Thoracic aorta (tissue), 2 donors: ENCODE measurements around the gene ACSF2. TPM values are rescaled to one million over a fixed set of nuclear protein-coding genes. Genes with fewer than 3 reads are reported as not detected.
A peak's percentile ranks its signal among the peaks of the same experiment; 100 is the strongest.

Source experiments
- ATAC-seq: fragments of 150-250 bp; one replicate; pipeline ENCODE4 v1.8.0; 2017; ENCODE audit warnings: low read depth; ENCODE audit not compliant: insufficient number of reproducible peaks, low FRiP score
- DNase-seq: peaks from one replicate; pipeline ENCODE4 v3.0.0-alpha.2; 2020; ENCODE audit warnings: low spot score
- H3K27ac ChIP-seq, 2 donors: fragments of 200-600 bp; sonication (generic); 1 replicate in 1 of 2; 2 replicates in 1 of 2; pipeline ENCODE4 v1.5.1; 2016; ENCODE audit warnings: mild to moderate bottlenecking in 2 of 2, moderate library complexity in 2 of 2
- H3K27me3 ChIP-seq: fragments of 200-600 bp; sonication (generic); replicated peaks from 2 replicates; pipeline ENCODE4 v1.6.0; 2016; ENCODE audit warnings: mild to moderate bottlenecking; ENCODE audit not compliant: insufficient read depth
- H3K36me3 ChIP-seq: fragments of 200-600 bp; sonication (generic); one replicate; pipeline ENCODE4 v1.5.1; 2016
- H3K4me1 ChIP-seq, 2 donors: fragments of 200-600 bp; sonication (generic); 1 replicate in 1 of 2; 2 replicates in 1 of 2; pipeline versions ENCODE4 v1.5.1 to v1.6.0; 2016; ENCODE audit warnings: low read depth in 2 of 2, mild to moderate bottlenecking in 1 of 2; ENCODE audit not compliant: control insufficient read depth in 1 of 2
- H3K4me3 ChIP-seq: fragments of 200-600 bp; sonication (generic); 2 replicates; pipeline ENCODE4 v1.5.1; 2016; ENCODE audit warnings: mild to moderate bottlenecking
- H3K9me3 ChIP-seq: fragments of 200-600 bp; sonication (generic); 2 replicates; pipeline ENCODE4 v1.5.1; 2016
- CTCF ChIP-seq: fragments of 200-600 bp; sonication (generic); IDR thresholded peaks from one replicate; pipeline ENCODE4 v1.5.1; 2019; ENCODE audit warnings: antibody characterized with exemption
- total RNA-seq, 2 donors: library from RNA; depleted of rRNA; stranded (reverse); fragments of >200 nt; gene quantifications; one replicate each; pipeline versions ENCODE4 v1.1.0 to v1.2.3, GENCODE V29; 2016

Gene ACSF2
- total RNA-seq, 2 donors from 2014 or later, result 11.1 to 41.6 TPM

- H3K9me3 ChIP-seq, result no peaks in the 10 kb centered on the region
- peak; percentile 26 for TF ChIP-seq CTCF
- ATAC-seq (peak; percentile 53), DNase-seq (peak; percentile 43)
- H3K36me3 ChIP-seq, result no peaks in the 10 kb centered on the region
- H3K27ac ChIP-seq, result peak within 1 kb of the TSS; percentile 53 to 61
- H3K4me1 ChIP-seq, result peaks cover 6 to 14% of the 10 kb centered on the region in 2 donors
- no peaks in the 10 kb centered on the region for H3K27me3 ChIP-seq
- H3K4me3 ChIP-seq, result peak within 1 kb of the TSS; percentile 76
These were observed 82.0 kb downstream of the ACSF2 start, which contains the start of gene MYCBPAP for GRCh38 chr17:50507871-50508572. TSS of gene MYCBPAP (plus strand) at chr17:50508439. CDS start at chr17:50508675, 236 bp downstream.

- Histone ChIP-seq H3K4me1 (peaks cover 6 to 14% of the 10 kb centered on the region in 2 donors), H3K4me3 (peak overlapping the region; percentile 76), H3K27ac (peak overlapping the region; percentile 53 to 61), H3K27me3 (no peaks in the 10 kb centered on the region), H3K36me3 (no peaks in the 10 kb centered on the region), H3K9me3 (no peaks in the 10 kb centered on the region)
- DNase-seq (no peak), ATAC-seq (peak; percentile 15)
- TF ChIP-seq CTCF, result no peak
These were observed 82.8 kb downstream of the ACSF2 start for GRCh38 chr17:50508573-50509460.

- ATAC-seq (no peak), DNase-seq (no peak)
- H3K4me1 ChIP-seq, result peaks cover 6 to 14% of the 10 kb centered on the region in 2 donors
- H3K4me3 ChIP-seq, result no peak overlapping the region
- no peaks in the 10 kb centered on the region for H3K36me3 ChIP-seq
- no peak overlapping the region for H3K27ac ChIP-seq
- TF ChIP-seq CTCF, result no peak
- H3K9me3 ChIP-seq, result no peaks in the 10 kb centered on the region
- no peaks in the 10 kb centered on the region for H3K27me3 ChIP-seq
These were observed 85.0 kb downstream of the ACSF2 start for GRCh38 chr17:50511058-50511457.

GRCh38 chr17:50513495-50513894 is 87.5 kb downstream of the ACSF2 start:
- DNase-seq (no peak), ATAC-seq (no peak)
- H3K4me1 ChIP-seq, result peaks cover 6 to 8% of the 10 kb centered on the region in 2 donors
- no peaks in the 10 kb centered on the region for H3K27me3 ChIP-seq
- H3K27ac ChIP-seq, result no peak overlapping the region
- no peaks in the 10 kb centered on the region for H3K9me3 ChIP-seq
- TF ChIP-seq CTCF, result no peak
- no peaks in the 10 kb centered on the region for H3K36me3 ChIP-seq
- H3K4me3 ChIP-seq, result no peak overlapping the region

GRCh38 chr17:50514388-50514787 is 88.4 kb downstream of the ACSF2 start:
- DNase-seq, result no peak
- Histone ChIP-seq H3K27me3 (no peaks in the 10 kb centered on the region), H3K9me3 (no peaks in the 10 kb centered on the region), H3K27ac (no peak overlapping the region), H3K4me3 (no peak overlapping the region), H3K36me3 (no peaks in the 10 kb centered on the region), H3K4me1 (no peaks in the 10 kb centered on the region)
- no peak for ATAC-seq
- no peak for TF ChIP-seq CTCF
